Epidermal melanocyte (primary cell): ENCODE data around the gene GAREM1.
"Not testable (repeated sequence)": the region's sequence is repeated elsewhere in the genome, so short reads cannot be mapped to it uniquely, and the experiment has no call there.

Experiments
- DNase-seq: peaks from one replicate; pipeline ENCODE4 v3.0.0; 2011; ENCODE audit warnings: low spot score; ENCODE audit not compliant: insufficient read length

The GAREM1 gene

GRCh38 chr18:32371384-32371783, 99.3 kb downstream of the GAREM1 start:
- DNase-seq = no peak

- DNase-seq = no peak
These were observed 101.7 kb downstream of the GAREM1 start for GRCh38 chr18:32368991-32369390.

GRCh38 chr18:32368170-32368569, 102.5 kb downstream of the GAREM1 start:
- DNase-seq = no peak

- no peak for DNase-seq
These were observed 103.8 kb downstream of the GAREM1 start for GRCh38 chr18:32366586-32367538.

GRCh38 chr18:32362484-32362883, 108.2 kb downstream of the GAREM1 start:
- DNase-seq = no peak

GRCh38 chr18:32360682-32361345, 109.9 kb downstream of the GAREM1 start:
- no peak for DNase-seq

GRCh38 chr18:32358529-32358928, 112.2 kb downstream of the GAREM1 start:
- DNase-seq = no peak

GRCh38 chr18:32358075-32358474, 112.6 kb downstream of the GAREM1 start:
- DNase-seq = no peak

GRCh38 chr18:32355896-32356295, 114.8 kb downstream of the GAREM1 start:
- DNase-seq = no peak

- no peak for DNase-seq
These were observed 116.2 kb downstream of the GAREM1 start for GRCh38 chr18:32354518-32354917.

GRCh38 chr18:32353257-32353656, 117.4 kb downstream of the GAREM1 start:
- DNase-seq = no peak

GRCh38 chr18:32351032-32351431, 119.7 kb downstream of the GAREM1 start:
- no peak for DNase-seq

GRCh38 chr18:32349728-32350395, 120.8 kb downstream of the GAREM1 start:
- DNase-seq = no peak

GRCh38 chr18:32346671-32347070, 124.0 kb downstream of the GAREM1 start:
- DNase-seq = no peak

- no peak for DNase-seq
These were observed 127.0 kb downstream of the GAREM1 start for GRCh38 chr18:32343634-32344033.

GRCh38 chr18:32341112-32341511, 129.6 kb downstream of the GAREM1 start:
- not testable (repeated sequence) for DNase-seq

GRCh38 chr18:32339045-32339444, 131.6 kb downstream of the GAREM1 start:
- DNase-seq = no peak

GRCh38 chr18:32337821-32338220, 132.9 kb downstream of the GAREM1 start:
- no peak for DNase-seq

GRCh38 chr18:32337347-32337746, 133.3 kb downstream of the GAREM1 start:
- no peak for DNase-seq

GRCh38 chr18:32335228-32335627, 135.5 kb downstream of the GAREM1 start:
- DNase-seq = no peak

GRCh38 chr18:32333781-32334180, 136.9 kb downstream of the GAREM1 start:
- DNase-seq = no peak

- DNase-seq = no peak
These were observed 138.0 kb downstream of the GAREM1 start for GRCh38 chr18:32332708-32333107.
